Measurements from ENCODE around the gene ZYX. TPM values are rescaled to one million over a fixed set of nuclear protein-coding genes. Genes with fewer than 3 reads are reported as not detected.

ZYX gene
- polyA plus RNA-seq, 1 donor (not counting 4 experiments of a cell fraction or from before 2014, with no cell fraction given) = 17.6 TPM

- H3K79me2 ChIP-seq (ENCODE audit: control insufficient read depth, insufficient read depth, low read length) = no peaks in the 10 kb centered on the region
- no peaks in the 10 kb centered on the region for H3K36me3 ChIP-seq (ENCODE audit: control insufficient read depth in 2 of 2, extremely low read depth in 1 of 2, insufficient read depth in 2 of 2, low read length in 2 of 2)
- H3K9me3 ChIP-seq (ENCODE audit: control insufficient read depth, low read depth, low read length) = no peaks in the 10 kb centered on the region
- no peak overlapping the region for H3K9ac ChIP-seq (ENCODE audit: control insufficient read depth, extremely low read depth, insufficient read depth, low read length)
- no peaks in the 10 kb centered on the region for H3K4me1 ChIP-seq (ENCODE audit: control insufficient read depth, extremely low read depth, insufficient read depth, low read length)
- H3K27ac ChIP-seq (ENCODE audit: control insufficient read depth, insufficient read depth, low read length) = no peak overlapping the region
- H4K20me1 ChIP-seq (ENCODE audit: control insufficient read depth, extremely low read depth, insufficient read depth, low read length) = no peaks in the 10 kb centered on the region
- dilution Hi-C loops (cut with MboI; ENCODE audit: extremely low pct_ligation_motif_present, low sequenced_read_pairs) = no loop called here
- H3K4me2 ChIP-seq (ENCODE audit: control insufficient read depth, extremely low read depth, insufficient read depth, low read depth, low read length) = no peak overlapping the region
- FAIRE-seq (no peak), DNase-seq (ENCODE audit: low read depth, low spot score) (no peak)
- no peak overlapping the region for H3K4me3 ChIP-seq (ENCODE audit: control insufficient read depth in 2 of 3, extremely low read depth in 1 of 3, insufficient read depth in 2 of 3, low read depth in 1 of 3, low read length in 3 of 3)
- TF ChIP-seq EZH2 (IDR thresholded peaks at IDR 0.05; ENCODE audit: low read length) = no peak
- TF ChIP-seq CTCF (optimal IDR thresholded peaks at IDR 0.05 in 1 of 3, IDR thresholded peaks at IDR 0.05 in 1 of 3, conservative IDR thresholded peaks at IDR 0.05 in 1 of 3; ENCODE audit: extremely low read depth in 1 of 3, insufficient read depth in 2 of 3, low read length in 3 of 3) = no peak
- H3K9me1 ChIP-seq (ENCODE audit: control insufficient read depth, extremely low read depth, insufficient read depth, low read length) = no peaks in the 10 kb centered on the region
- peaks cover 23% of the 10 kb centered on the region for H3K27me3 ChIP-seq (ENCODE audit: control insufficient read depth, extremely low read depth, insufficient read depth, low read length)
- H2AFZ ChIP-seq (ENCODE audit: control insufficient read depth, low read length) = no peak overlapping the region
These were observed 30.1 kb upstream of the ZYX start for GRCh38 chr7:143351060-143351459.

- FAIRE-seq (no peak), DNase-seq (ENCODE audit: low read depth, low spot score) (no peak)
- Histone ChIP-seq H3K79me2 (ENCODE audit: control insufficient read depth, insufficient read depth, low read length) (no peaks in the 10 kb centered on the region), H2AFZ (ENCODE audit: control insufficient read depth, low read length) (no peak overlapping the region), H3K9ac (ENCODE audit: control insufficient read depth, extremely low read depth, insufficient read depth, low read length) (no peak overlapping the region), H3K9me3 (ENCODE audit: control insufficient read depth, low read depth, low read length) (no peaks in the 10 kb centered on the region), H3K27ac (ENCODE audit: control insufficient read depth, insufficient read depth, low read length) (no peak overlapping the region), H3K4me2 (ENCODE audit: control insufficient read depth, extremely low read depth, insufficient read depth, low read depth, low read length) (no peak overlapping the region), H3K36me3 (ENCODE audit: control insufficient read depth in 2 of 2, extremely low read depth in 1 of 2, insufficient read depth in 2 of 2, low read length in 2 of 2) (no peaks in the 10 kb centered on the region), H3K4me1 (ENCODE audit: control insufficient read depth, extremely low read depth, insufficient read depth, low read length) (no peaks in the 10 kb centered on the region), H3K9me1 (ENCODE audit: control insufficient read depth, extremely low read depth, insufficient read depth, low read length) (no peaks in the 10 kb centered on the region), H3K4me3 (ENCODE audit: control insufficient read depth in 2 of 3, extremely low read depth in 1 of 3, insufficient read depth in 2 of 3, low read depth in 1 of 3, low read length in 3 of 3) (no peak overlapping the region), H3K27me3 (ENCODE audit: control insufficient read depth, extremely low read depth, insufficient read depth, low read length) (peaks cover 20% of the 10 kb centered on the region), H4K20me1 (ENCODE audit: control insufficient read depth, extremely low read depth, insufficient read depth, low read length) (no peaks in the 10 kb centered on the region)
- TF ChIP-seq EZH2 (IDR thresholded peaks at IDR 0.05; ENCODE audit: low read length) (no peak), CTCF (optimal IDR thresholded peaks at IDR 0.05 in 1 of 3, IDR thresholded peaks at IDR 0.05 in 1 of 3, conservative IDR thresholded peaks at IDR 0.05 in 1 of 3; ENCODE audit: extremely low read depth in 1 of 3, insufficient read depth in 2 of 3, low read length in 3 of 3) (no peak)
- dilution Hi-C loops (cut with MboI; ENCODE audit: extremely low pct_ligation_motif_present, low sequenced_read_pairs) = no loop called here
These were observed 29.6 kb upstream of the ZYX start for GRCh38 chr7:143351574-143351973.
